NCI-H187 (cell line): Measurements from ENCODE around the gene CFB.

ENCODE experiments used
- DNase-seq, 2 experiments: peaks; one replicate each; lab custom pipeline; 2025; lab: John Stamatoyannopoulos, UW

The CFB gene

DNA sequence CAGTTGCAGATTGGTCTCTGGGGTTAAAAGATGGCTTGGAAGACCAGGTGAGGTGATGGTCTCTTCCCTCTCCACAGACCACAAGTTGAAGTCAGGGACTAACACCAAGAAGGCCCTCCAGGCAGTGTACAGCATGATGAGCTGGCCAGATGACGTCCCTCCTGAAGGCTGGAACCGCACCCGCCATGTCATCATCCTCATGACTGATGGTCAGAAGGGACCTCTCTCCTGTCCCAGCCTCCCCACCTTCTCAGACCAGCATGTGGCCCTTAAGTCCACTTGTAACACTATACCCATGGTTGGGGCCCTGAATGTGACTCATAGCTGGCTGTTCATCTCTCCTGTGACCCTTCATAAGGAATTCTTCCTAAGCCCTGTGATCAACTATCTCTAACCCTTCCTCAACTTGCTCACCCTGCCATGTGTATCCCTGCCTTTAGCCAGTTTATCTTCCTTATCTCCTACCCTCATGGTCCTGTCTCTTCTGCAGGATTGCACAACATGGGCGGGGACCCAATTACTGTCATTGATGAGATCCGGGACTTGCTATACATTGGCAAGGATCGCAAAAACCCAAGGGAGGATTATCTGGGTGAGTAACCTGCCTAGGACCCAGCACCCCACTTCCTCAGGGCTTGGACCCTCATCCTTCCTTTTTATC lies 3.0 kb downstream of the CFB start:
- DNase-seq = no peak

- no peak for DNase-seq
These were observed 4.1 kb downstream of the CFB start for GRCh38 chr6:31949926-31950548.

GRCh38 chr6:31952140-31952805 lies 6.4 kb downstream of the CFB start:
- DNase-seq = no peak

DNA sequence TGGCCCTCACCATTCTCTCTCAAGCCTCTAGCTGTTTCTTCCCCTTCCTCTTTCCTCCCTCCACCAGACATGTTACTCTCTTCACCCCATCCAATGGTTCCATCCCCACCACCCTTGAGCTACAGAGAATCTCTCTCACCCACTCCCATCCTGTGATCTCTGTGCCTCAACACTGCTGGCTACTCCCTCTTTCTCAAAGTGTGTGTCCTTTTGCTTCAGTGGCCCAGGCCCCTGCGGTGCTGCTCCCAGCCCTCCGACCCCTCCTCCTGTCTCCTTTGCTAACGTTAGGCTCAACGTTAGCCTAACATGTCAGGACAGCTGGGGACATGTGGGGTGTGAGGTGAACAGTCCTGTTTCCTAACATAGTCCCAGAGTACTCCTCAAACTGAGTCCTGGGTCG lies 7.0 kb downstream of the CFB start:
- no peak for DNase-seq

GRCh38 chr6:31954511-31954910 lies 8.6 kb downstream of the CFB start:
- no peak for DNase-seq

DNA sequence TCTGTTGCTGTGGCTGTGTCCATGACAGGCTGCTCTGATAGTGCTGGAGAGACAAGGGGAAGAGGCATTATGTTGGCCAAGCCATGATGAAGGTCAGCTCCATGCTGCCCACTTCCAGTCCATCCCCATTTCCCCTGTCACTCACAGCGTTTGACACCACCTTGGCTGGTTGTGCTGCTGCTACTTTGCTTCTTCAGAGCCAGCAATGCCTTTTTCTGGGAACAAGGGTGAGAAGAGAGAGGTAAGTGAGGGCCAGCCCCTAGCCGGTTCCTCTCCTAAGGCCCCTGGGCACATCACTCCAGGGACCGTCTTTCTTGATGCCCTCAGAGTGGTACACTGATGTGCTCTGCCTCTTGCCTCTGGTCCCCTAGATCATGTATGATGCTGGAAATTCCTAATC lies 10.9 kb downstream of the CFB start:
- no peak for DNase-seq

DNA sequence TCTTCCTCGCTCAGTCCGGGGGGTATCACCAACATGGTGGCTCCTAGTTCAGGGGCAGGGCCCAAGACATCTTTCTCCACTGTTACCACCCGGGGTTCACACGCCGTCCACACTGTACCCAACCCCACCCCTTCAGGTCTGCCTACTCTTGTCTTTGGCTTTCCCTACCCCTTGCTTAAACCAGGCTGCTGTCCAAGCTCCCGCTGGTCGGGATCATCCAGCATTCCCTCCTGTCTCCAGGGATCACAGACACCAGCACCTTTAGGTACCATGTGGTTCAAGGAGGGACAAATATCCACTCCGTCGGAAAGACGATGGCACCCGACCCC lies 12.5 kb downstream of the CFB start:
- no peak for DNase-seq

DNA sequence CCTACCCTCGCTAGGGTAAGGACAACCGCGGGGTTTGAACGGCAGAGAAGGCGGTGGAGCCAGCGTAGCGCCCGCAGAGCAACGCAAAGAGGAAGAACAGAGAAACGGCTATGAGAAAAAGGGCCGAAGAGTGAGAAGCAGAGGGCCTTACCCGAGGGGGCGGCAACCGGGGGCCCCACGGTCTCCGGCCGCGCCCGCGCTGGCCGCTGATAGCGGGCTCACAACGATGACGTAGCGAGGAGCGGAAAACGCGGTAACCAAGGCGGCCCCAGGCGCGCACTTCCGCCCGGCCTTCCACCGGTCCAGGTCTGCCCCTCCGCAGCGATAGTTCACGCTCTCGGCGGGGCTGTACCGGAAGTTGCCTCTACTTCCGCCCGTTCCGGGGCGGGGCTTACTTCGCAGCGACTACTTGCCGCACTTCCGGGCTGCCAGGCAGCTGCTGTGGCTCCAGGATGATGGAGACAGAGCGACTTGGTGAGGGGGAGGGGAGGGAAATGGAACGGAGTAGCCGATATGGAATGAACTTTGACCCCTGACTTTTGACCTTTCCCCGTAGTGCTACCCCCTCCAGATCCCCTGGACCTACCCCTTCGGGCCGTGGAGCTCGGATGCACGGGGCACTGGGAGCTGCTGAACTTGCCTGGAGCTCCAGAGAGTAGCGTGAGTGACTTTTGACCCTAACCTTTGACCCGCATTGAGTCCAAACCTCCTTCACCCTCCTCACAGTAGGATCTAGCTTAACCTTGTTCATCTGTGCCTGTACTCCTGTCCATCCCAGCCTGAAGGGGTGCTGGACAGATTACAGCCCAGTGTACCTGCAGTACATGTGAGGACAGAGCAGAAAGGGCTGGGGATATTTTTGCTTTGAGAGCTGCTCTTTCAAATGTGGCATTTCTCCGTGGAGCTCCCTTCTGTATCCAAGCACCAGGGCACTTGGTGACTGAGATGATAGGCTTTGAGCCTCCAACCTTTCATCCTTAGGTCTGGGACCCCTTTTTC lies 13.1 kb downstream of the CFB start, which contains the start of the genes NELFE and SKIC2:
Gene NELFE (minus strand): TSS at position 231 of the 999 bp plus-strand sequence. CDS start 525 bp downstream, outside the sequence.
Gene SKIC2 (plus strand): TSS at position 435 of the 999 bp plus-strand sequence. CDS start 18 bp downstream, at position 453.
- DNase-seq = peak; percentile 94 to 97

DNA sequence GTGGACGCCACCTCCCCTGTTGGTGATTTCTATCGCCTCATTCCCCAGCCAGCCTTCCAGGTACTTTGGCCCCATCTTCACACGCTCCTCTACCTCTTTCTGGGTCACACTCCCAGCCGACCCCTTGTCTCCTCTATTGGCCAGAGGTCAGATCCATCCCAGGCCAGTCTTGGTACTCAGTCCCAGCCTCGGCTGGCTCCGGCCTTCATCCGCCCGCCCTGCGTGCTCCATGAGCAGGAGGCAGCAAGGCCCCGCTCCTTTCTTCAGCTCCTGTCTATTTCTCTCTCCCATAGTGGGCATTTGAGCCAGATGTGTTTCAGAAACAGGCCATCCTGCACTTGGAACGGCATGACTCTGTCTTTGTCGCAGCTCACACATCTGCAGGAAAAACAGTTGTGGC lies 15.7 kb downstream of the CFB start:
- DNase-seq = no peak

- no peak for DNase-seq
These were observed 18.0 kb downstream of the CFB start for GRCh38 chr6:31963921-31964320.

GRCh38 chr6:31965700-31966099 lies 19.8 kb downstream of the CFB start:
- no peak for DNase-seq

- DNase-seq = no peak
These were observed 20.6 kb downstream of the CFB start for GRCh38 chr6:31966506-31966905.

- DNase-seq = no peak
These were observed 21.4 kb downstream of the CFB start for GRCh38 chr6:31966997-31967925.

DNA sequence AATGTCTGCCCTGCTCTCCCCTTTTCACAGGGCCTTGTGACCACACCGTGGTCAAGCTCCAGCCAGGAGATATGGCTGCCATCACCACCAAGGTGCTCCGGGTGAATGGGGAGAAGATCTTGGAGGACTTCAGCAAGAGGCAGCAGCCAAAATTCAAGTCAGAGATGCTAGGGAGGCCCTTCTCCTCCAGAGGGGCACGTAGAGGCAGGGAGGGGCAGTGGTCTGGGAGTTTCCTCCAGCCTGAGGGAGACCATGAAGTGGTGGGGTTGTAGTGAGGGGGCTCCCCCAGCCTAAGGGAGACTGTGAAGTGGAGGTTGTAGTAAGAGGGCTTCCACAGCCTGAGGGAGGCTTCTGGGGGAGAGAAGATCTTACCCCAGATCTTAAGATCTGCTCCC lies 22.0 kb downstream of the CFB start:
- DNase-seq = no peak

- DNase-seq = no peak
These were observed 22.4 kb downstream of the CFB start for GRCh38 chr6:31968326-31968725.

DNA sequence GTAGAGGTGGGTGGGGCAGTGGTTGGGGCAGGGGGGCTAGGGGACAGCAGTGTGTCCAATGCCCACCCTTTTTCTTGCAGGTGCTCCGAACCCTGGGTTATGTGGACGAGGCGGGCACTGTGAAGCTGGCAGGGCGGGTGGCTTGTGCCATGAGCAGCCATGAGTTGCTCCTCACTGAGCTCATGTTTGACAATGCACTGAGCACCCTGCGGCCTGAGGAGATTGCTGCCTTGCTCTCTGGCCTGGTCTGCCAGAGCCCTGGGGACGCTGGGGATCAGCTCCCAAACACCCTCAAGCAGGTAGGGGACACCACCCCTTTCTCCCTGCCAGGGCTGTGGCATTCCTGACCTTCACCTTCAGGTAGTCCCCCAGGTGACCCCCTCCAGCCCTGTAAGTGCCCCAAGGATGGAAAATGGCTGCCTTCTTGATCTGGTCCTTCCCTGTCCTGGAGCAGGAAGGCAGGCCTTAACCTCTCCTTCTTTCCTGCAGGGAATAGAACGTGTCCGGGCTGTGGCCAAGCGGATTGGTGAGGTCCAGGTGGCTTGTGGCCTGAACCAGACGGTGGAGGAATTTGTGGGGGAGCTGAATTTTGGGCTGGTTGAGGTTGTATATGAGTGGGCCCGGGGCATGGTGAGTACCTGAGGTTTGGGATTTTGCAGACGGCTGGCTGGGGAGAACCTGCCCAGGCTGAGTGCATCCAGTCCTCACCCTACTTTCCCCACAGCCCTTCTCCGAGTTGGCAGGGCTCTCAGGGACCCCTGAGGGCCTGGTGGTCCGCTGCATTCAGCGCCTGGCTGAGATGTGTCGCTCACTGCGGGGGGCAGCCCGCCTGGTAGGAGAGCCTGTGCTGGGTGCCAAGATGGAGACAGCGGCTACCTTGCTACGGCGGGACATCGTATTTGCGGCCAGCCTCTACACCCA lies 23.2 kb downstream of the CFB start:
- DNase-seq = no peak

DNA sequence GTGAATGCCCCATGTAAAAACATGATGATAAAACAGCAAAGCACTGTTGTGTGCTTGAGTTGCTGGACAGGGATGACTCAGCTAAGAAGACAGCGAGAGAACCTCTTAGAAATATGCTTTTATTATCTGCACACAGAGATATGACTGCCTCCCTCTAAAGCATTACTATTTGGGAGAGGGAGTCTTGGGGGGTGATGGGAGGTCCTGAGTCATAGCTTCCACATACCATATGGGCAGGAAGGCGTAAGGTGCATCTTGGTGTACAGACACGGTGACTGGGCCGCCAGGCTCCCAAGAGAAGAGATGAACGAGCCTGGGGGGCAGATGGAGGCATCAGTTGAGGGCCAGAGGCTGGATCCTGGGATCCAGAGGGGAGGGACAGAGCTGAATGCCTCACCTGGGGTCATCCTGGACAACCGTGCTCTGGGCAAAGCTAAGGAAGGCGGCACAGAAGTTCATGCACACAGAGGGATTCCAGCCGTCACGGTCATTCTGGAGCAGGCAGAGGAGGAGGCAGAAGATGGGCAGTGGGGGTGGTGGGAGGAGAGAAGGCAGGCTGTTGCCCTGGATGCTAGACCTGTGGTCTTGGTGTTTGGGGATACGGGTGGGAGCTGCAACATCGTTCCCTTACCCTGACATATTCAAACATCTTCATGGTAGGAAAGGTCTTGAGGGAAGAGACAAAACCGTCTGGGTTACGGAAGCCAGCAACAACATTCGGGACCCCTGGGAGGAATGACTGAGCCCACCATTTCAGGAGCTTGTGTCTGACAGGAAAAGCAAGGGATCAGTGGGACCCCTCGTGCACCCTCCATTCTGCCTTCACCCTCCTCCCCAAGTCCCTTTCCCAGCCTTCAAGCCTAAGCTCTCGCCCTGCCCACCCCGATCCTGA lies 24.1 kb downstream of the CFB start:
- DNase-seq = no peak

DNA sequence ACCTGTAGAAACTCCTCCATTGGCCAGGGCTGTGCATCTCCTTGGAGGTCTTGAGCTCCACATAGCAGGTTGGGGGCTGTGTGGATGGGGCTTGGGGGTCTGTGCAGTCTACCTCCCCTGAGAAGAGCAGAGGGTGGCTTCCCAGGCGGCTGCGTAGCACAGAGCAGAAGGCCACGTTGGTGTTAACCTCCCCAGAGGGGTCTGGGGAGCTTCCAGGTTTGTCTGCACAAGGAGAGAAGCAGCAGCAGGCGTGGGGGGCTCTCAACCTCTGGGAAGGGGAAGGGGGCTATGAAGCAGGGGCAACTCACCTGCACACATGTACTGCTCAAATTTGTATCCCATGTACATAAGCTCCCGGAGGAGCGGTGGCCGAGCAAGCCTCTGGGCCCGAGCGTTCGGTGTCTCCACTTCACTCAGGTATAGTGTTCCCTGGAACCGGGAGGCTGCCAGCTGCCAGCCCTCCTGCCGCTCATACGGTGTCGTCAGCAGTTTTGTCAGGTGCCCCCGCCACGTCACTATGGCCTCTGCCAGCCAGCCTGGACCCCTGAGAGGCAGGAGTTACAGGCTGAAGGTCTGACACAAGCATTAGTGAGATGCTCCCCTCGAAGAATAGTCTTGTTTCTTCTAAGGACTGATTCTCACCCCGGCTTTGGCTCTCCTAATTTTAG lies 24.8 kb downstream of the CFB start:
- no peak for DNase-seq
